Superior temporal gyrus (tissue), 1 donor: Measurements from ENCODE around the gene ZNF205.

ENCODE experiments used
- DNase-seq: peaks from one replicate; pipeline ENCODE4 v3.0.0-alpha.2; 2016; ENCODE audit errors: extremely low spot score

ZNF205 gene

GRCh38 chr16:3084969-3085670 lies 27.3 kb upstream of the ZNF205 start:
- DNase-seq = no peak

GRCh38 chr16:3085868-3086595 lies 26.4 kb upstream of the ZNF205 start:
- no peak for DNase-seq

- no peak for DNase-seq
Observed at GRCh38 chr16:3086596-3087242, 25.7 kb upstream of the ZNF205 start.

GRCh38 chr16:3087243-3088235 lies 24.8 kb upstream of the ZNF205 start:
- DNase-seq = no peak

- no peak for DNase-seq
Observed at GRCh38 chr16:3088450-3088849, 23.9 kb upstream of the ZNF205 start.

GRCh38 chr16:3088925-3089716 lies 23.3 kb upstream of the ZNF205 start:
- no peak for DNase-seq

GRCh38 chr16:3089717-3090592 lies 22.4 kb upstream of the ZNF205 start:
- no peak for DNase-seq

- no peak for DNase-seq
Observed at GRCh38 chr16:3091551-3091950, 20.8 kb upstream of the ZNF205 start.

GRCh38 chr16:3092501-3092941 lies 19.9 kb upstream of the ZNF205 start:
- no peak for DNase-seq

GRCh38 chr16:3094289-3095027 lies 17.9 kb upstream of the ZNF205 start:
- DNase-seq = peak; percentile 21

- DNase-seq = no peak
Observed at GRCh38 chr16:3095869-3096268, 16.5 kb upstream of the ZNF205 start.

GRCh38 chr16:3096362-3096761 lies 16.0 kb upstream of the ZNF205 start:
- DNase-seq = no peak

GRCh38 chr16:3097266-3097665 lies 15.1 kb upstream of the ZNF205 start:
- DNase-seq = no peak

GRCh38 chr16:3098459-3099394 lies 13.7 kb upstream of the ZNF205 start, which contains the start of gene ZSCAN10:
Gene ZSCAN10, minus strand, starts transcription at chr16:3099294. Its CDS starts 6,357 bp downstream, at chr16:3092937.
- DNase-seq = no peak

- DNase-seq = no peak
Observed at GRCh38 chr16:3099395-3099731, 13.0 kb upstream of the ZNF205 start.

GRCh38 chr16:3099732-3100499 lies 12.5 kb upstream of the ZNF205 start:
- peak; percentile 12 for DNase-seq
